Purkinje cell (primary cell): Measurements from ENCODE around the gene PER3. TPM values are rescaled to one million over a fixed set of nuclear protein-coding genes. Genes with fewer than 3 reads are reported as not detected.

Experiments used
- polyA plus RNA-seq: library from polyadenylated mRNA; unstranded; fragments of >200 nt; fragmentation: Nextera tagmentation; gene quantifications from 2 replicates; pipeline ENCODE4 v1.2.1, GENCODE V29; 2014

The PER3 gene
- 8.2 and 8.8 TPM in 2 replicates for polyA plus RNA-seq

DNA sequence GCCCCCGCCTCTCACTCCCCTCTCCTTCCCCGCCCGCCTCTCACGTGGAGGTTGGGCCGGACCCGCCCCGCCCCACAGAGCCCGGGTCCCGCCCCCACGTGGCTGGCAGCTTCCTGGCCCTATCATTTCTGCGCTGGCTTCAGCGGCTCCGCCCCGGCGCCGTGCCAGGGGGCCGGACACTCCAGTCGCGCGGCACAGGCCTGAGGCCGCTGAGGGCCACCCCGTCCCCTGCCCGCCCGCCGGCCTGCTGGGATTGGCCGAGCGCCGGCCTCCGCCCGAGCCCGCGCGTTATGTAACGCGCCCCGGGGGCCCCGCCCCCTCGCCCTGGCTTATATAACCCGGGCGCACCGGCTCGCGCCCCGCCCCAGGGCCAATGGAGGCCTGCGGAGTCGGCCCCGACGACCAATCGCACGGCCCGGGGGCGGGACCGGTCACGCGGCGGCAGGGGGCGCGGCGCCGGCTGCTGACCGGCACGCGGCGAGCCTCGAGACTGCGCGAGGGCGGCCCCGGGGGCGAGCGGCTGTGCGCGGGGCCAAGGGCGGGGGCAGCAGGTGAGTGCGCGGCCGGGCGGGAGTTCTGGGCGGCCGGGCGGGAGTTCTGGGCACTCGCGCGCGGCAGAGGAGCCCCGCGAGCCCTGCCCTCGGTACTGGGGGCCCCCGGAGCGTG is at the start of gene PER3:
Gene PER3 (plus strand): TSS at position 466 of the 666 bp plus-strand sequence. CDS start 587 bp downstream, outside the sequence.

GRCh38 chr1:7770997-7771822 is 12.9 kb upstream of the PER3 start, which contains the start of gene VAMP3:
Gene VAMP3, plus strand, starts transcription at chr1:7771296. Its CDS starts 88 bp downstream, at chr1:7771384.

GRCh38 chr1:7852804-7853683 is 69.0 kb downstream of the PER3 start, which contains the start of gene UTS2:
Gene UTS2, minus strand, starts transcription at chr1:7853065. Its CDS starts 62 bp downstream, at chr1:7853003.

Other genes starting within 250 kb of the PER3 start
- 9.7 and 12.3 TPM in 2 replicates for gene VAMP3, start 13.0 kb upstream of the PER3 start, polyA plus RNA-seq
- not detected in 2 replicates for gene UTS2, start 68.8 kb downstream of the PER3 start, polyA plus RNA-seq
- gene TNFRSF9, start 156.5 kb downstream of the PER3 start, polyA plus RNA-seq, result not detected in 2 replicates
- 1,137 and 1,168 TPM in 2 replicates for gene PARK7, start 177.4 kb downstream of the PER3 start, polyA plus RNA-seq
- 14.5 and 18.8 TPM in 2 replicates for gene ERRFI1, start 242.0 kb downstream of the PER3 start, polyA plus RNA-seq